GM19328 (cell line): ENCODE data around the gene CHPF.

ENCODE experiments used
- ATAC-seq: cut with Tn5 transposase; IDR thresholded peaks from one replicate; pipeline ENCODE4 v1.9.1; 2021; ENCODE audit warnings: mild to moderate bottlenecking, moderate library complexity; ENCODE audit not compliant: unreplicated experiment

The CHPF gene

DNA sequence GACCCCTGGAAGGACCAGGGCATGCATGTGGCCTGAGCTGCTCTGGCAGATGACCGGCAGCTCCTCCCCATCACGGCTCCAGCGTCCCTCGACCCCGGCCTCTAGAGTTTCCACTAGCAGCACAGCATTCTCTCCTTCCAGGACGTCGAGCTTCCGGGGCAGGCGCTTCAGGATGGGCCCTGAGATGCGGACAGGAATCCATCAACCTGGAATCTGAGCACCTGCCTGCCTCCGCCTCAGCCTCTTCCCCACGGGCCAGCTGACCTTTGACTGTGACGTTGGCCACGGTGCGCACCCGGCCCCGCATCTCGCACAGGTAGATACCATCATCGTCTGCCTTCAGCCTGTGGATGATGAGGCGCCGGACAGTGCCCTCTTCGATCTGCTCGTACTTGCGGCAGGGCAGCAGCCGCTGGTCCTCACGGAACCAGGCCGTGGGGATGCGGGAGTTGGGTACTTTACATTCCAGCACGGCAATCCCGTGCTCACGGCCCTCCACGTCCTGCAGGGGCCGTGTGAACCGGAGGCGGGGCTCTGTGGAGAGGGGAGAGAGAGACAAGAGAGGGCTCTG lies 24.3 kb upstream of the CHPF start:
- no peak for ATAC-seq

DNA sequence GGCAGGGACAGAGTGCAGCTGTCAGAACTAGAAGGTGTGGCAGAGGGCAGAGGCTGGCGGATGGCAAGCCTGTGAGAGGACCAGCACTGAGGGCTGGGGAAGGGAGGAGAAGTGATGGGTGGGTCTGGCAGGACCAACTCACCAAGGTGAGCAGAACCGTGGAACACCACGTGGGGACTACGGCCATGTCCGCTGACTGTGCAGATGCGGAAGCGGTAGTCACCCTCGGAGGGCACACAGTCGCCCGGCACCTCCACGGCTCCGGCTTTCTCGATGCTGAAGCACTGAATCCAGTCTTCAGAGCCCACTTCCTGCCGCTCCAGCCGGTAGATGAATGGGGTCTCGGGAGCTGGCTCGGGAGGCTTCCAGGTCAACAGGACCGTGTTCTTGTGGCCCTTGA lies 23.5 kb upstream of the CHPF start:
- no peak for ATAC-seq

DNA sequence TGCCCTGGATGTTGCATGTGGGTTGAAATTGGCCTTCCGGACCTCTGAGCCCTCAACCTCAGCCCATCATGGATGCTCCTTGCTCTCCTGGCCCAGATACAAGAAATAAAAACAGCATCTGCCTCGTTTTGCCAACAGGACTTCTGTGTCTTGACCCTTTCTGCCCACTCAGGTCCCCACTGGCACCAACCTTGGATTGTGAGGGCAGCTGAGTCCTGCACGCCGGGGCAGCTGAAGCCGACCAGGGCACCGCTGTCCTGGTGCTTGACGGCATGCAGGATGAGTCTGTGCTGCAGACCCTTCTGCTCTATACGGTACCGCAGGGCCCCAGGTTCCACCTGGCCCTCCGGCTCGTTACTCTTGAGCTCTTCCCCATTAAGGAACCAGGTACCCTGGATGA lies 23.0 kb upstream of the CHPF start:
- ATAC-seq = no peak

DNA sequence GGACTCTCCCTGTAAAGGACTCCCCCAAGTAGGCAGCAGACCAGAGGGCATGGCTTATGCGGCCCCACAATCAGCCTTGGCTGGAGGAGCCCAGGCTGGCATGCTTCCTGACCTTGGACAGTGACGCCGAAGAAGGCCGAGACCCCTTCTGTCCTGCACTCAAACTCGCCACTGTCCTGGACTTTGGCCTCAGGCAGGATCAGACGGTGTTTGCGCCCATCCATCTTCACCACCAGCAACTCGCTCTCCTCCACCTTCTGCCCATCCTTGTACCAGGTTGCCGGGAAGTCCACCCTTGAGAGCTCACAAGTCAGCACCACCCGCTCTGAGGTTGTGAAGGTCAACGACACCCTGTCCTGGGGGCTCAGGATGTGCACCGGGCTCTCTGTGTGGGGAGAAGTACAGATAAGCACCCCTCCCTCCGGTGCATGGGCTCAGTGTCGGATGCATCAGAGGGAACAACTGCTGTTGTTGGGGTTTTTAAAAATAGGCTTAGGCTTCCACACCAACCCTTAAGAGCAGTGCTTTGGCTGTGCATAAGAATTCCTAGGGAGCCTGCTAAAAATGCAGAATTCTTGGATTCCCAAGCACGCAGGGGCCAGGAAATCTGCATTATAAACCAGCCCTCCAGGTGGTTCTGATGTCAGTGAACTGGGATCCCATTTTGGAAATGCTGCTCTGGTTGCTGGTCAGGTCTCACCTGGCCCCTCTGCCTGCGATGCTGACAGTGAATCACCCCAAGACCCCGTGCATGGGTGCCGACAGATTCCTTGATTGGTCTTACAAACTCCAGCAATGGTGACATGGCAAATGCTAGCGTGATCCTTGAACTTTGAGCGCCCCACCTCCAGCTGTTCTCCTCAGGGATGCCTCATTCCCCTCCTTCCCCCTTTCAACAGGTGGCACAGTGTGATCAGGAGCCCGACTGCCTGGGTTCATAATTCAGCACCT lies 21.8 kb upstream of the CHPF start:
- ATAC-seq = no peak

DNA sequence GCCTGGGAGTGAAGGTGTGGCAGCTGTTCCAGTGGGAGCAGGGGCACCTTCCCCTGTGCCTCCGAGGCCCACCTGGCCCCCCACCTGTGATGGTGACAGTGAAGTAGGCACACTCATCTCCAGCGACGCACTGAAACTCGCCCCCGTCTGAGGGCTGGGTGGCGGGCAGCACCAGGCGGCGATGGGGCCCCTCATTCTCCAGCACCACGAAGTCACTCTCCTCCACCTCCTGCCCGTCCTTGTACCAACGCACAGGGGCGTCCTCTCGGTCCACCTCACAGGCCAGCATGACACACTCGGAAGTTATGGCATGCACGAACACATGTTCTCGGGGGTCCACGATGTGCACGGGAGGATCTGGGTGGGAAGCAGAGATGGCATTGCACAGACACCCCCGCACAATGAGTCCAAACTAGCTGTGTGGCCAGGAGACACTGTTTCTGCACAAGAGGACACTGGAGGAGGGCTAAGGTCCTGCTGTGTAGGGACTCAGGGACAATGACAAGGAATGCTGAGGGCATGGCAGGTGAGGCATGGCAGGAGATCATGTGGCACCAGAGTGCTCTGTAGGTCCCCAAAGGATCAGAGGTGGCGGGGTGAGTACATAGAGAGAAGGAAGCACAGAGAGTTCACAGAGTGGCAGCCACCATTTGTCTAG lies 19.8 kb upstream of the CHPF start:
- ATAC-seq = no peak

DNA sequence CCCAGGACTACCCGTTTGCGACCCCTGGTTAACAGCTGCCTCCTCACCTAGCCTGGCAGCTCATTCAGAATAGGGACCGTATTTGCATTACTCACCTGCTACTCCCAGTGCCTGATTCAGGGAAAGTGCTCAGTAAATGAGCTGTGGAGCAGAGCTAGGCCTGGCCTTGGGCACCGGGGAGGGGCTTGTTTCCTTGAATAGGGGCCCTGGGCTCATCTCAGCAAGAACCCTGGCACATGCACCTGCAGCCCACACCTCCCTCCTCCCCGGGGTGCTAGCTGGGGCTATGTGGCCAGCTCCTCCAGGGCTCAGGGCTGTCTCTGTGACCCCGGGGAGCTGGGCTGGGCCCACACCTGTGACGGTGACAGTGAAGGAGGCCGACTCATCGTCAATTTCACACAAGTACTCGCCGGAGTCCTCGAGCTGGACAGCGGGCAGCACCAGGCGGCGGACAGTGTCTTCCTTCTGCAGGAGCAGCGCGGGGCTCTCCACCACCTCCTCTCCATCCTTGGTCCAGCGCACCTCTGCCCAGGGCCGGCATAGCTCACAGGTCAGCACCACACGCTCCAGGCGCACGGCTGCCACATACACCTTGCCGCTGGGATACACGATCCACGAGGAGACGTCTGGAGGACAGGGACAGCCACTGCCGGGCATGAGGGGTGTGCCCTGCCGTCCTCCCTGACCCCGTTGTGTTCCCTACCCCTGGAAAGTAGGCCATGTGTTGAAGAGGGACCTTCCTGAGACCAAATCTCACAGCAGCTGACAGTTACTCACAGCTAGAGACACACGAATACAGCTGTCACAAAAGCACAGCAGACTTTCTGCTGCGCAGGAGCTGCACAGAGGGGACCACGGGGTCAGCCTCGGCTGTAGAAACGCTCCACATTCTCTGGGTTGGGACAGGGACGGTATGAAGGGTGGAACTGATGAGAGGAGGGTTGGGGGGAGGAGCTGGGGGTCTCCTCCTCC lies 18.7 kb upstream of the CHPF start:
- ATAC-seq = no peak

DNA sequence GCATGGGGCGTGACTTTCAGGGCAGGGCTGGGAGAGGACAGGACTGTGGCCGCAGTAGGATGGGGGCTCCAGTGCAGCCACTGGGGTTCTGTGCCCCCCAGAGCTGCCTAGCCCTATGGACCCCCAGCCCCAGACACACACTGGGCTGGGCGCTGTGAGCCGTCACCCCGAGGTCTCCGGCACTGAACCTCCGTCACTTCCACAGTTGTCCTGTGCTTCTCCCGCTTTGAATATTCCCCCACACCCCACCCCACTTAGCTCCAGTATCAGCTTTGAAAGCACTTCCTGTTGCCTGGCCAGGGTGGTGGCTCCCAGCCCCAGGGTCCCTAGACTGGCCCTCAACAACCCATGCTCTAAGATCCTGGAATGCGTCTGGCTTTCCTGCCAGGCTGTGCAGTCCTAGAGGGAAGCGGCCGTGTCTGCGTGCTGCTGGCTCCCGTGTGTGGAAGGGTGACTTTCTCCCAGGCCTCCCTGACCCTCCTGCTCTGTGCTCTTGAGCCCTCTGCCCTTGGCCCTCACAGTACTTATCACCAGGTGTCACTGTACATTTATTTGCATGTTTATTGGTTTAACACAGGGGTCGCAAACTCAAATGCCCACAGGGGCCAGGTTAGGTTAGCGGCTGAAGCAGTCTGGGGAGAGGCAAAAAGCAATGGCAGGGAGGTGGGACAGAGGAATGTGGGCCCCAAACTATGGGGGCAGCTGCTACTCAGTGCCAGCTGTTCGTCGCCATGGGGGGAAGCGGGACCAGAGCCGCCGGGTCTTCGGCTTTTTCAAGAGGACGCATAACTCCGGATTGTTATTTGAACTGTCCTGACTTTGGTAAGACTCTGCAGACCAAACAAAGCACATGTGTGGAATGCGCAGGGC lies 17.8 kb upstream of the CHPF start:
- no peak for ATAC-seq

DNA sequence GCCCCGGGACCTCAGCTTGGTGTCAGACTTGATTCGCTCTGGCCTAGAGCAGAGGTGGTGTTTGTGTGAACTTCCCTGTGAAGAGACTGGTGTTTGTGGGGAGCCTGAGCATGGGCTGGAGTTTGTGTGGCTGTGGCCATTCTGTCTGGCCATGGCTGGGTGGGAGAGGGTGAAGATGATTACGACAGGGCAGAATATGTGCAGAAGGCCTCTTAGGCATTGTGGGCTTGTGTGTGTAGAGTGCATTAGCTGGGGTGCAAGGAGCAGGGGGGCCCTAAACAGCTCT lies 17.2 kb upstream of the CHPF start:
- no peak for ATAC-seq

DNA sequence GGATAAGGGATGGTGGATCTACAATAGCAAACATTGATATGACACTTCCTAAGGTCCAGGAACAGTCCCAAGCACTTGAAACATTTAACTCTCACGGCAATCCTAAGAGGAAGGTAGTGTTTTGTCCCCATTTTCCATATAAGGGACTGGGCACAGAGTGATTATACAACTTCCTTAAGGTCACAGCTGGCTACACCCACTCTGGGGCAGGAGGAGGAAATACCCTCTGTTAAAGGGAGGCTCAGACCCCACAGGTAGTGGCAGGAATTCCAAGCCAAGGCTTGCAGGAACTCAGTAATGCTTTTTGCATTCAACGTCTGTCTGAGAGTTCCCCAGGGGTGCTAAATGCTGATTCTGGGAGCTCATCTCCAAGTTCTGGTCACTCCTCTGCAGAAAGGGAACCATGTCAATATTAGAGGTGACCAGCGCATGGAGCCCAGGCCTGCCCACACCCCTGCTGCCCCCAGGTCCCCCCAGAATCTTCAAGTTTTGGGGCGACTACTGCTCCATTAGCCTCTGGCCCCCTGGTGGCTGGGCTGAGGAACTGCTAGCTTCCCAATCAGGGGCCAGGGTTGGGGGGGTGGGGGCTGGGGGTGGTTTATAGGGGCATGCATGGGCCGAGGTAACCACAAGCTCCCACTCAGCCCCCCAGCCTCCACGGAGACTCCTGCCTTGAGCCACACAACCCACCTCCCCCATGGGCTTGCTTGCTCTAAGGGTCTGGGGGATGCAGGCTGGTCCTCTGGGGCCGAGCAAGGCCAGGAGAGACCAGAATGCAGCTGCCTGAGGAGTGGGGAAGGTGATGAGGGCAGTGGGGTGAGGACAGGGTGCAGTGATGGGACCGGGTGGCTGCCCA lies 16.7 kb upstream of the CHPF start:
- no peak for ATAC-seq

DNA sequence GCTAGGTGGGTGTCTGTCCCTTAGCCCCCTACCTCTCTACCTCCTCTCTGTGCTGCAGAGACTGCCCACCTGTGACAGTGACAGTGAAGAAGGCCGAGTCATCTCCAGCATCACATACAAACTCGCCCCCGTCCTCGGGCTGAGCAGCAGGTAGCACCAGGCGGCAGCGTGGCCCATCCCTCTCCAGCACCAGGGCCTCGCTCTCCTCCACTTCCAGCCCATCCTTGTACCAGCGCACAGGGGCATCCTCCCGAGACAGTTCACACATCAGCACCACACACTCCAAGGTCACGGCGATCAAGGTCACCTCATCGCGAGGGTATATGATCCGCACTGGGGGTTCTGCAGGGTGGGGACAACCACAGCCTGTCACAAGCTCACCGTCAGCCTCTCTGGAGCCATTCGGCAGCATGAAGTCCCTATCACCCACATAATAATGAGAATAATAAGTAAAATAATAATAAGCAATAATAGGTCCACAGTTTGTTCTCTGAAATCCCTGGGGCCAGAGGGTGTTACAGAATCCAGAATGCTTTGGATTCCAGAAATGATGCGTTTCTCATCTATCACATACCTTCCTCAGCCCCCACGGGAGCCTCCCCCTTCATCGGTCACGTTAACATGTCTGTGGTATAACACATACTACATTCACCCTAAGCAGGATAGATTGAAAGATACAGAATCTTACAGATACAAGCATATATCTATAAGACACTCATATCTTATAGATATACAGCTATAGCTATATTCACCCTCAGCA lies 15.7 kb upstream of the CHPF start:
- ATAC-seq = no peak

DNA sequence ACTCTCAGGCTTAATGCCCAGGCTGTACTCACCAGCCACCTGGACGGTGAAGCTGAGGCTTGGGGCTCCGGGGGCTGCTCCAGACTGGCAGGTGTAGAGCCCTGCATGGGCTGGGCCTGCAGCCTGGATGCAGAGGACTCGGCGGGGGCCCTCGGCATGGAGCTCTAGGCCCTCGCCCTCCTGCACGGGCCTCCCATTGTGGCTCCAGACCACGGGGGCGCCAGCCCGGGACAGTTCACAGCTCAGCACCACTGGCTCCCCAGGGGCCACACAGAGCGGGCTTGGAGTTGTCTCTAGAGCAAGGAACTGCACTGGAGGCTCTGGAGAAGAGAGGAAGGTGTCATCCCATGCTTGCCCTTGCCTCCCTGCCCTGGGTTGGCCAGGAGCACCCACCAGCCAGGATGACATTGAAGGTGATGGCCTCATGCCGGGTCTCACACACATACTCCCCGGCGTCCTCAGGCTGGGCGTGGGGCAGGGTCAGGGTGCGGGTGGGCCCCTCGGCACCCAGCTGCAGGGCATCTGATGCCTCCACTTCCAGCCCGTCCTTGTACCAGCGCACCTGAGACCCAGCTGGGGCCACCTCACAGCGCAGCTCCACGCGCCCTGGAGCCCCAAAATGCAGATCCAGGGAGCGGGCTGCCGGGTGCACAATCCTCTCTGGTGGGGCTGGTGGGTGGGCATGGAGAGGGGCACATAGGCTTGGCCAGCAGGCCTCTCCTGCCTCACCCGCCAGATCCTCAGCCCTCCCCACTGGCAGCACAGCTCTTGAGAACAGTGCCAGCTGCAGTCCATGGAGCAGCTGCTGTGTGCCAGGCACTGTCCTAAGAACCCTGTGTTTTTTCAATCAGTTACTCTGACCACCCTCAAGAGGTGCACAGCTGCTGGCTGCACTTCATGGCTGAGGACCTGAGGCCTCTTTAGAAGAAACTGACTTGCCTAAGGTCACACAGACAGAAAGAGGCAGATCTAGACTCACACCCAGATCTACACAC lies 14.5 kb upstream of the CHPF start:
- no peak for ATAC-seq

DNA sequence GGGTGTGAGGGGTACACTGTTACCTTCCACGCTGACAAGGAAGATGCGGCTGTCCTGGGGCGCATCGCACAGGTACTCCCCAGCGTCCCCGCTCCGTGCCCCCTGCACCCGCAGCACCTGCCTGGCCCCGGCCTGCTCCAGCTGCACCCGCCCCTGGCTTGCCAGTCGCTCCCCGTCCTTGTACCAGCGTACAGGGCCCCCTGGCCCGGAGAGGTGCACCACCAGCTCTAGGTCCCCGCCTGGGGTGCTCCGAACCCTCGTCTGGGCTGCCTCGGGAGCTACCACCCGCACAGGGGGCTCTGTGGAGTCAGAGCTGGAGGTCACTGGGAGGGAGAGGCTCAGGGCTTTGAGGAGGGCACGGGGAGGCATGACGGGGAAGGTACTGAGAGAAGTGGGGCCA lies 13.7 kb upstream of the CHPF start:
- ATAC-seq = no peak

DNA sequence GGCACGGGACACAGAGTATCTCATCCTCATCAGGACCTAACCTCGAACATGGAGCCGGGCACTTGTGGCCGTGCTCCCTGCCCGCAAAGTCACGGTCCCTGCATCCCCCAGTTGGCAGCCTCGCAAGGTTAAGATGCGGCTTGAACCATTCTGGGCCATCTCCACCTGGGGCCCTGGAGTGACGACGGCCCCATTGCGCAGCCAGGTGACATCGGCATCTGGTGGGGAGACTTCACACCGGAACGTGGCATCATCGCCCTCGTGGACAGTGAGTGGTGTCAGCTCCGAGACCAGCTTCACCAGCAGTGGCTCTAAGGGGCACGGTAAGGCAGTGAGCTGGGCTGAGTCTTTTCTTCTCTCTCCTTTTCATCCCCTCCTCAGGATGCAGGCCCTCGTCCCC lies 12.8 kb upstream of the CHPF start:
- no peak for ATAC-seq

DNA sequence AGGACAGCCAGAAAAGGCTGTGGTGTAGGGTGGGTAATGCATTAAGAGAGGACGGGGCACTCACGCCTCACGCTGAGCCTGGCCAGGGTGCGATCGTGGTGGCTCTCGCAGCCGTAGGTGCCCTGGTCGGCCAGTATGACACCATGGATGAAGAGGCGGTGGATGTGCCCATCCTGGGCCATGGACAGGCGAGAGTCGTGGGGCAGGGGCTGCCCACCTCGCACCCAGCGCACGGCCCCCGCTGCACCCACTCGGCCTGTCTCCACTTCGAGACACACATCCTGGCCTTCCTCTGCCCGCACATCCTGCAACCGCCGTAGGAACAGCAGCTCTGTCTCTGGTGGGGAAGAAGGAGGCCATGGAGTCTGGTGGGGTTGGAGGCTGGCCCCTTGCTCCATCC lies 12.3 kb upstream of the CHPF start:
- no peak for ATAC-seq

DNA sequence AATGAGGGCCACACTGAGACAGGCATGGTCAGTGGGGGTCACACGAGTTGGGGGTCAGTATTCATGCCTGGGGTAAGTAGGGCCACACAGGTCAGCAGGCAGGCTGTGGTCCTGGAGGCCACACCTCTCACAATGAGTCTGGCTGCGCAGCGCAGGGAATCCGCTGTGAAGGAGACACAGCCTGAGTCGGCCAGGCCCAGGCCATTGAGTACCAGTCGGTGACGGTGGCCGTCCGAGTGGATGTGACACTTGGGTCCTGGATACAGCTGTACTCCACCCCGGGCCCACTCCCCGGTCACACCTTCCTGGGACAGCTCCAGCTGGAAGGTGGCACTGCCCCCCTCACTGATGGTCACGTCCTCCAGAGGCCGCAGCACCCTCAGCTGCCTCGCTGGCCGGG lies 10.7 kb upstream of the CHPF start:
- ATAC-seq = no peak

DNA sequence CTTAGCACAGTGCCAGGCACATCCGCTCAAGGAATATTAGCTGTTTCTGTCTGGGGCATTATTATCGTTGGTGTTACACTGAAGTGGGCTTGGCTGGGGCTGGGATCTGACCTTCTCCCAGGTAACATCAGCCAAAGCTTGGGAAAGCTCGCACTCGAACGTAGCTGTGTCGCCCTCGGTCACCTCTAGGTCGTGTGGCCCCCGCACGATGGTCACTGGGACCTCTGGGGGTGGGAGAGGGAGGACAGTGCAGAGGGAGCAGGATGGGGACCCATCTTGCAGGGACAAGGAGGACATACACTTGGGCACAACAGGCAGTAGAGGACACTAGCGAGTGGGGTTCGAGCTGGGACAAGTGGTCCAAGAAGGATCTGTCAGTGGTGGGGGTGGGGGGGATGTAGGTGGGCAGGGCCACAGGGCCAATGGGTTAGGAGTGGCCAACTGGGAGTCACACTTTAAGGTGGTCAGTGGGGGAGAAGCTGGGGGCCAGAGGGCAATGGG lies 9.9 kb upstream of the CHPF start:
- no peak for ATAC-seq

DNA sequence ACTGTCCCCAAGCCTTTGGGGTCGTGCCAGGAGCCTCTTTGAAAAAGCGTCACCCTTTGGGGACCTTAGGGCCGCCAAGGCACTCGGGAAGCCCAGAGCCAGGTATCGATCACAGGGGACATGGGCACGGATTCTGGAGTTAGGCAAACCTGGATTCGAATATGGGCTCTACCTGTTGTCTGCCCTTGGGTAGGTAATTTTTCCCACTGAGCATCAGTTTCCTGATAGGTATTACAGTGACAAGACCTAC lies 9.5 kb upstream of the CHPF start:
- no peak for ATAC-seq
